Adrenal gland (tissue), 12 donors: ENCODE results near the gene SLC5A11. TPM values are rescaled to one million over a fixed set of nuclear protein-coding genes. Genes with fewer than 3 reads are reported as not detected.

Experiments
- DNase-seq, 7 donors: peaks; one replicate each; pipeline ENCODE4 v3.0.0-alpha.2; 2019 to 2020
- H3K27ac ChIP-seq, 5 donors: fragments of 200-600 bp; sonication (generic) in 4 of 5; 1 replicate in 3 of 5; 2 replicates in 2 of 5; pipeline versions ENCODE4 v1.5.1 to v1.8.0; 2016 to 2020; ENCODE audit warnings: mild to moderate bottlenecking in 1 of 5
- H3K27me3 ChIP-seq: fragments of 200-600 bp; 2 replicates; pipeline ENCODE4 v1.8.0; 2021
- H3K36me3 ChIP-seq, 2 donors: fragments of 200-600 bp; replicated peaks in 1 of 2; 1 replicate in 1 of 2; 2 replicates in 1 of 2; pipeline versions ENCODE4 v1.5.1 to v1.8.0; 2018 to 2022
- H3K4me1 ChIP-seq, 2 donors: fragments of 200-600 bp; replicated peaks in 1 of 2; 1 replicate in 1 of 2; 2 replicates in 1 of 2; pipeline versions ENCODE4 v1.5.1 to v1.8.0; 2018 to 2021
- H3K4me3 ChIP-seq, 4 donors: fragments of 200-600 bp; sonication (generic) in 3 of 4; one replicate each; pipeline ENCODE4 v1.5.1; 2016 to 2018
- H3K9me3 ChIP-seq, 3 donors: fragments of 200-600 bp; sonication (generic) in 1 of 3; replicated peaks in 1 of 3; 1 replicate in 2 of 3; 2 replicates in 1 of 3; pipeline versions ENCODE4 v1.5.1 to v1.8.0; 2016 to 2021
- CTCF ChIP-seq, 6 experiments: fragments of 450-650 bp in 4 of 6; fragments of 200-600 bp in 2 of 6; sonication (generic) in 1 of 6; IDR thresholded peaks; 1 replicate in 5 of 6; 2 replicates in 1 of 6; pipeline versions ENCODE4 v1.5.1 to v1.8.0; 2016 to 2021; ENCODE audit warnings: antibody characterized with exemption in 6 of 6, mild to moderate bottlenecking in 2 of 6, moderate library complexity in 1 of 6
- POLR2A ChIP-seq, 2 donors: fragments of 450-650 bp; IDR thresholded peaks; one replicate each; pipeline ENCODE4 v1.6.1; 2017; ENCODE audit warnings: antibody characterized with exemption in 2 of 2, mild to moderate bottlenecking in 2 of 2, moderate library complexity in 1 of 2
- WGBS, 4 donors: extraction: QIAGEN DNeasy Blood & Tissue Kit in 2 of 4; methylation state at CpG; one replicate each; pipeline versions ENCODE4 v1.1.5 to v1.1.7; 2013 to 2017; 5-methylcytosine and 5-hydroxymethylcytosine counted together
- intact Hi-C, 2 donors: fragments of 100-400 bp; cut with DNase I; formaldehyde crosslinking; loops; one replicate each; pipeline versions ENCODE4 v1.14.1 to v1.15.0; 2022 to 2023
- polyA plus RNA-seq, 3 donors: library from polyadenylated mRNA; stranded (reverse); fragments of 200-250 nt in 2 of 3; fragments of 350-450 nt in 1 of 3; fragmentation: Illumina TruSeq in 1 of 3; extraction: RNeasy Lipid Tissue Mini Kit (QIAGEN cat#74804) in 1 of 3; gene quantifications; one replicate each; pipeline ENCODE4 v1.2.3, GENCODE V29; 2013 to 2014
- total RNA-seq, 9 donors: library from RNA; depleted of rRNA in 4 of 9; stranded (reverse); fragments of >200 nt in 4 of 9; fragments of 120-200 nt in 1 of 9; fragmentation: NEBNext Ultra II Directional in 1 of 9; extraction: Animal tissue kit (Norgen Biotek cat#: 25700) in 1 of 9; gene quantifications; one replicate each; pipeline versions ENCODE4 v1.1.0 to v1.2.4, GENCODE V29; 2013 to 2023
- donor health status: healthy with polysubstance abuse.
- donor health status: Bipolar disorder and iron deficiency.
- donor health status: DM: yes; HTN: yes; CAD: no.
- donor health status: DM: no; HTN: no; CAD: no.
- donor health status: DM: no; HTN: no; CAD: no.
- donor health status: DM: yes; HTN: yes; CAD: no.

The SLC5A11 gene
- total and polyA plus RNA-seq, 12 donors, result 0.17 to 0.57 (median 0.43) TPM; not detected in 8

- intact Hi-C loops, result no loop called here
- H3K36me3 ChIP-seq, result peaks cover 0 to 90% of the 10 kb centered on the region in 2 donors
- WGBS, 4 donors, result 78 to 92% (median 79%) methylated on average over 9 to 11 of the region's 11 CpGs
Measured at GRCh38 chr16:24955975-24956731, 110.4 kb downstream of the SLC5A11 start.

GRCh38 chr16:24957887-24958286 lies 112.1 kb downstream of the SLC5A11 start:
- Histone ChIP-seq H3K27me3 (no peaks in the 10 kb centered on the region), H3K36me3 (peaks cover 0 to 72% of the 10 kb centered on the region in 2 donors), H3K9me3 (peaks cover 0 to 5% (median 0%) of the 10 kb centered on the region in 3 donors), H3K4me3 (no peak overlapping the region), H3K27ac (no peak overlapping the region), H3K4me1 (no peaks in the 10 kb centered on the region)
- DNase-seq, result no peak
- 43 to 67% (median 47%) methylated on average over 6 of the region's 6 CpGs for WGBS, 4 donors
- TF ChIP-seq CTCF (IDR thresholded peaks at IDR 0.05) (no peak), POLR2A (IDR thresholded peaks at IDR 0.05) (no peak)
- intact Hi-C loops, result no loop called here

More at GRCh38 chr16:24955975-24956731, 110.4 kb downstream of the SLC5A11 start:
- Histone ChIP-seq H3K4me3 (no peak overlapping the region), H3K9me3 (no peaks in the 10 kb centered on the region), H3K4me1 (no peaks in the 10 kb centered on the region), H3K27ac (no peak overlapping the region), H3K27me3 (no peaks in the 10 kb centered on the region)
- TF ChIP-seq CTCF (IDR thresholded peaks at IDR 0.05) (no peak), POLR2A (IDR thresholded peaks at IDR 0.05) (no peak)
- DNase-seq, result peak in 1 of 7 donors; percentile 9

Other genes with a start within 250 kb of the SLC5A11 start
- gene TNRC6A, start 116.3 kb upstream of the SLC5A11 start, total RNA-seq, result 10 to 100 TPM; 32.0 to 83.3 (median 60.7) TPM
- gene TNRC6A, start 116.3 kb upstream of the SLC5A11 start, polyA plus RNA-seq, result 10 to 100 TPM; 38.7 to 69.3 (median 42.3) TPM
- gene ARHGAP17, start 169.4 kb downstream of the SLC5A11 start, total RNA-seq, result 100 to 1,000 TPM in 1 of 9 donors, 10 to 100 TPM in 8; 42.7 to 105 (median 70.0) TPM
- gene ARHGAP17, start 169.4 kb downstream of the SLC5A11 start, polyA plus RNA-seq, result 100 to 1,000 TPM in 1 of 3 donors, 10 to 100 TPM in 2; 84.3 to 103 (median 87.3) TPM